ENCODE measurements around the gene ZDHHC5.
A peak's percentile ranks its signal among the peaks of the same experiment; 100 is the strongest.

The ZDHHC5 gene

GRCh38 chr11:57732661-57733060 is 64.7 kb downstream of the ZDHHC5 start:
- DNase-seq: no peak

- DNase-seq: no peak
These were observed 67.8 kb downstream of the ZDHHC5 start for GRCh38 chr11:57735619-57736298.

GRCh38 chr11:57741132-57742086 is 73.5 kb downstream of the ZDHHC5 start, which contains the start of gene SELENOH:
TSS of gene SELENOH (plus strand) at chr11:57741491. CDS start at chr11:57741596, 105 bp downstream.
- DNase-seq: peak; percentile 98

GRCh38 chr11:57742087-57742452 is 74.2 kb downstream of the ZDHHC5 start:
- DNase-seq: no peak

DNA sequence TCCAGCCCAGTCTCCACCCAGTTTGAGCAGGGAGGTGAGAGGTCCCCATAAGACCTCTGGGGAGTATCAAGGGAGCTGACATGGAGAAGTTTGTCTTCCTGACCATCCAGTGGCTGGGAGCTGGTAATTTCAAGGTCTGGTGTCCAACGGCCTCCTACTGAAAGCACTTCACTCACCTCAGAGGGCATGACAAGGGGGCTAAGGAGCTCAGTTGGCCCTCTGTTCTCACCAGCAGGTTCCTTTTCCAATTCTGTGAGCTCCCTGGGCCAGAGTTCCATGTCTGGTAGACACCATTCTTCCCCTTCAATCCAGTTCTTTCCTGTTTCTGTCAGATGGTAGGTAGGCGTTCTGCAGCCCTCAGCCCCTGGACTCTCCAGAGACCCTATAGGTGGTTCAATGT is 76.4 kb downstream of the ZDHHC5 start:
- DNase-seq: no peak

- no peak for DNase-seq
These were observed 77.3 kb downstream of the ZDHHC5 start for GRCh38 chr11:57745206-57745605.

- no peak for DNase-seq
These were observed 79.0 kb downstream of the ZDHHC5 start for GRCh38 chr11:57746920-57747319.
